ENCODE measurements around the gene NEDD4L.

The NEDD4L gene

DNA sequence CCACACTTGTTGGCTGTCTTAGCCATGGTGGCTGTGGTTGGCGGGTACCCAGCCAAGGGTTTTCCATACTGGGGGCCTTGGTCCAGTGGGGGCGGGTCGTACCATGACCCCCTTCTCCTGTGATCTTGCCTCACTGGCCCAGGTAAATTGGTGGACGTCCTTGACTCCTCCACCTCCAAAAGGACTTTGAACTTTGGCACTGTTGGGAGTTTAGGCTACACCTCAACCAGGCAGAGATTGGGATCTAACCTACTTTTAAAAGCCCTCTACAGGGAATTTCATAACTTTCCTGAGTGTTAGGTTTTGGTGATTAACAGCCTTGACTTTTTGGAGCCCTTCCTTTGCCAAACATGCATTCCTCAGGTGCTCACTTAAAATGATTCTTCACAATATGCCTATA is 106.7 kb downstream of the NEDD4L start:
- TF ChIP-seq, protein P1, sequence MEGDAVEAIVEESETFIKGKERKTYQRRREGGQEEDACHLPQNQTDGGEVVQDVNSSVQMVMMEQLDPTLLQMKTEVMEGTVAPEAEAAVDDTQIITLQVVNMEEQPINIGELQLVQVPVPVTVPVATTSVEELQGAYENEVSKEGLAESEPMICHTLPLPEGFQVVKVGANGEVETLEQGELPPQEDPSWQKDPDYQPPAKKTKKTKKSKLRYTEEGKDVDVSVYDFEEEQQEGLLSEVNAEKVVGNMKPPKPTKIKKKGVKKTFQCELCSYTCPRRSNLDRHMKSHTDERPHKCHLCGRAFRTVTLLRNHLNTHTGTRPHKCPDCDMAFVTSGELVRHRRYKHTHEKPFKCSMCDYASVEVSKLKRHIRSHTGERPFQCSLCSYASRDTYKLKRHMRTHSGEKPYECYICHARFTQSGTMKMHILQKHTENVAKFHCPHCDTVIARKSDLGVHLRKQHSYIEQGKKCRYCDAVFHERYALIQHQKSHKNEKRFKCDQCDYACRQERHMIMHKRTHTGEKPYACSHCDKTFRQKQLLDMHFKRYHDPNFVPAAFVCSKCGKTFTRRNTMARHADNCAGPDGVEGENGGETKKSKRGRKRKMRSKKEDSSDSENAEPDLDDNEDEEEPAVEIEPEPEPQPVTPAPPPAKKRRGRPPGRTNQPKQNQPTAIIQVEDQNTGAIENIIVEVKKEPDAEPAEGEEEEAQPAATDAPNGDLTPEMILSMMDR (IDR thresholded peaks at IDR 0.05; ENCODE audit: borderline replicate concordance, insufficient read depth, low read depth, low read length): no peak
- H3K4me3 ChIP-seq (ENCODE audit: low read depth, low read length): no peak overlapping the region

GRCh38 chr18:58152216-58152615 is 108.2 kb downstream of the NEDD4L start:
- no peak overlapping the region for H3K4me3 ChIP-seq (ENCODE audit: low read depth, low read length)
- TF ChIP-seq, protein P1 (IDR thresholded peaks at IDR 0.05; ENCODE audit: borderline replicate concordance, insufficient read depth, low read depth, low read length): no peak

DNA sequence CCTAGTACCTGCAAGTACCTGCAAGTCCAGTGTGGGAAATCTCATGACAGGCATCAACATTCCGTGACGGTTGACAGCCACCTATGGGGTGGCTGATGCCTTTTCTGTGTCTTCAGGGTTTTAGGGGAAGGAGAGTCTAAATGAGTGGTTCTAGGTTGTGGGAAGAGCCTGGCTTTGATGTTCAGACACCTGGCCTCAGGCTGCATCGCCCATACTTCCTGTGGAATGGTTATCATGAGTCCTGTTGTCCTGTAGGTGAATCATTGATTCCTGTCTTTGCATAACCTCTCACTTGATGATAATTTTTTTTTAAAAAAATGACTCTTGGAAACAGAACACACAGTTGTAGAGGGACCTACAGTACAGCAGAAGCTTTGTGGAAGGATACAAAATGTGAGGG is 108.9 kb downstream of the NEDD4L start:
- TF ChIP-seq, protein P1 (IDR thresholded peaks at IDR 0.05; ENCODE audit: borderline replicate concordance, insufficient read depth, low read depth, low read length): no peak

GRCh38 chr18:58156516-58156915 is 112.5 kb downstream of the NEDD4L start:
- TF ChIP-seq, protein P1 (IDR thresholded peaks at IDR 0.05; ENCODE audit: borderline replicate concordance, insufficient read depth, low read depth, low read length): no peak
- H3K4me3 ChIP-seq (ENCODE audit: low read depth, low read length): no peak overlapping the region

More for the DNA sequence above, 108.9 kb downstream of the NEDD4L start:
- no peak overlapping the region for H3K4me3 ChIP-seq (ENCODE audit: low read depth, low read length)

GRCh38 chr18:58157237-58157636 is 113.2 kb downstream of the NEDD4L start:
- TF ChIP-seq, protein P1 (IDR thresholded peaks at IDR 0.05; ENCODE audit: borderline replicate concordance, insufficient read depth, low read depth, low read length): no peak
- H3K4me3 ChIP-seq (ENCODE audit: low read depth, low read length): no peak overlapping the region

- TF ChIP-seq, protein P1 (IDR thresholded peaks at IDR 0.05; ENCODE audit: borderline replicate concordance, insufficient read depth, low read depth, low read length): no peak
- H3K4me3 ChIP-seq (ENCODE audit: low read depth, low read length): no peak overlapping the region
Observed at GRCh38 chr18:58158008-58158407, 114.0 kb downstream of the NEDD4L start.

GRCh38 chr18:58158459-58158858 is 114.4 kb downstream of the NEDD4L start:
- TF ChIP-seq, protein P1 (IDR thresholded peaks at IDR 0.05; ENCODE audit: borderline replicate concordance, insufficient read depth, low read depth, low read length): no peak
- H3K4me3 ChIP-seq (ENCODE audit: low read depth, low read length): no peak overlapping the region
